Calu3 (cell line): ENCODE results near the gene ZNF618. TPM values are rescaled to one million over a fixed set of nuclear protein-coding genes. Genes with fewer than 3 reads are reported as not detected.

Source experiments
- BruUV-seq: library from RNA; stranded (reverse); fragments of 400-500 nt; replicated peaks from 2 replicates; lab custom pipeline; 2021; lab: Mats Ljungman, UMichigan
- CTCF ChIA-PET: fragments of 300-600 bp; sonication (Branson Sonifier 250); formaldehyde crosslinking; loops from one replicate; lab custom pipeline; 2022; ENCODE audit warnings: antibody characterized with exemption; lab: Charles Lee
- DNase-seq: peaks from one replicate; pipeline ENCODE4 v3.0.0; 2022
- H3K27ac Mint-ChIP-seq: one replicate; pipeline ENCODE4 v1.8.0; 2022; ENCODE audit warnings: mixed read lengths; ENCODE audit not compliant: unreplicated experiment
- H3K27me3 Mint-ChIP-seq: one replicate; pipeline ENCODE4 v1.8.0; 2022; ENCODE audit warnings: mixed read lengths; ENCODE audit not compliant: unreplicated experiment
- H3K36me3 Mint-ChIP-seq: one replicate; pipeline ENCODE4 v1.8.0; 2022; ENCODE audit warnings: mild to moderate bottlenecking, moderate library complexity, mixed read lengths; ENCODE audit not compliant: insufficient read depth, unreplicated experiment
- H3K4me1 Mint-ChIP-seq: one replicate; pipeline ENCODE4 v1.8.0; 2022; ENCODE audit warnings: mild to moderate bottlenecking, low read depth, mixed read lengths; ENCODE audit not compliant: unreplicated experiment
- H3K4me3 Mint-ChIP-seq: one replicate; pipeline ENCODE4 v1.8.0; 2022; ENCODE audit warnings: mild to moderate bottlenecking, low read depth, moderate library complexity, mixed read lengths; ENCODE audit not compliant: unreplicated experiment
- H3K9me3 Mint-ChIP-seq: one replicate; pipeline ENCODE4 v1.8.0; 2022; ENCODE audit warnings: low read depth, mixed read lengths; ENCODE audit not compliant: unreplicated experiment
- intact Hi-C: fragments of 100-400 bp; cut with micrococcal nuclease; formaldehyde crosslinking; loops from one replicate; pipeline ENCODE4 v1.10.0; 2022; ENCODE audit not compliant: unreplicated experiment
- total RNA-seq: library from RNA; stranded (reverse); gene quantifications from 2 replicates; pipeline ENCODE4 v1.2.3, GENCODE V29; 2022
- TF ChIP-seq, protein P1 (sequence below): fragments of 200-600 bp; IDR thresholded peaks from one replicate; pipeline ENCODE4 v1.8.0; 2022; ENCODE audit warnings: antibody characterized with exemption; ENCODE audit not compliant: unreplicated experiment

ZNF618 gene
- total RNA-seq, 1 experiment from 2014 or later: 20.3 TPM

DNA sequence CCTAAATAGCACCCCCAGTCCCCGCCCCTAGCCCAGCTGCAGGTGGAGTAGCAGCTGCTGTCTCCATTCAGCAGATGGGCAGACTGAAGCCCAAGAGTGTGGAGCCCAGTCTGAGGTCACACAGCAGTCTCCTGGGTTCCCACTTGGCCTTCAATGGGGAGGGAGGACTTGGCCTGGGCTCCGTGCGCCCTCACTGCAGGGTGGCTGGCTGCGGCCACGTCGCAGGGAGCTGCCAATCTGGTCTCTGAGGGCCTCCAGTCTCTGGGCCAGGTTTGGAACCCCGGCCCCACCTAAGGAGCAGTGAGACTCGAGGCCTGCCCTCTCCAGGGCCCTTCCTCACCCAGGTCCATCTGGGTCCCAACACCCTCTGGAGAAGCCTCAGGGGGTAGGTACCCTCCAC is 215.6 kb downstream of the ZNF618 start:
- CTCF ChIA-PET: interaction anchor here (1.0 kb wide), 1 partner anchor 14 kb away, joined by 3 read pairs; the partner anchor contains the start of gene AMBP
- TF ChIP-seq, protein P1, sequence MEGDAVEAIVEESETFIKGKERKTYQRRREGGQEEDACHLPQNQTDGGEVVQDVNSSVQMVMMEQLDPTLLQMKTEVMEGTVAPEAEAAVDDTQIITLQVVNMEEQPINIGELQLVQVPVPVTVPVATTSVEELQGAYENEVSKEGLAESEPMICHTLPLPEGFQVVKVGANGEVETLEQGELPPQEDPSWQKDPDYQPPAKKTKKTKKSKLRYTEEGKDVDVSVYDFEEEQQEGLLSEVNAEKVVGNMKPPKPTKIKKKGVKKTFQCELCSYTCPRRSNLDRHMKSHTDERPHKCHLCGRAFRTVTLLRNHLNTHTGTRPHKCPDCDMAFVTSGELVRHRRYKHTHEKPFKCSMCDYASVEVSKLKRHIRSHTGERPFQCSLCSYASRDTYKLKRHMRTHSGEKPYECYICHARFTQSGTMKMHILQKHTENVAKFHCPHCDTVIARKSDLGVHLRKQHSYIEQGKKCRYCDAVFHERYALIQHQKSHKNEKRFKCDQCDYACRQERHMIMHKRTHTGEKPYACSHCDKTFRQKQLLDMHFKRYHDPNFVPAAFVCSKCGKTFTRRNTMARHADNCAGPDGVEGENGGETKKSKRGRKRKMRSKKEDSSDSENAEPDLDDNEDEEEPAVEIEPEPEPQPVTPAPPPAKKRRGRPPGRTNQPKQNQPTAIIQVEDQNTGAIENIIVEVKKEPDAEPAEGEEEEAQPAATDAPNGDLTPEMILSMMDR: no peak
- no peak for DNase-seq
- peaks cover 11% of the 10 kb centered on the region for H3K36me3 Mint-ChIP-seq
- H3K27ac Mint-ChIP-seq: no peak overlapping the region
- H3K9me3 Mint-ChIP-seq: no peaks in the 10 kb centered on the region
- H3K4me1 Mint-ChIP-seq: peaks cover 8% of the 10 kb centered on the region
- no TSS peak for BruUV-seq
- H3K4me3 Mint-ChIP-seq: no peak overlapping the region
- no peaks in the 10 kb centered on the region for H3K27me3 Mint-ChIP-seq
- intact Hi-C loops: no loop called here

DNA sequence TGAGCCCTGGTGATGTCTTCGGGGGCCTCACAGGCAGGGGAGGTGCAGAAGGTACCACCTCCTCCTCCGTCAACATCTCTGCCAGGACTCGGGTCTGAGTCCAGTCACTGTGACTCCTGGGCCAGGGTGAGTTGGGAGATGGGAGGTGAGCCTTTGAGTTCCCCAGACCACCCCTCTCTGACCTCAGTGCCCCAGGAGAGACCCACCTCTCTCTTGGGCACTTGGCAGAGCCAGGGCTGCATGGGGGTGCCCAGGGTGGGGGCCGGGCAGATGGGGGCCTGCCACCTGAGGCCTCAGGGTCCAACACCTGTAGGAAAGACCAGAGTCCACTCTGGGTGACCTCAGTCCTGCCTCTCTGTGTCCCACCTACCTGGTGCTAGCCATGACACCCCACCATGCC is 216.2 kb downstream of the ZNF618 start:
- intact Hi-C loops: no loop called here
- CTCF ChIA-PET: interaction anchor here (1.0 kb wide), 1 partner anchor 15 kb away, joined by 3 read pairs; the partner anchor contains the start of gene AMBP
- H3K27me3 Mint-ChIP-seq: no peaks in the 10 kb centered on the region
- TF ChIP-seq, protein P1: no peak
- DNase-seq: no peak
- no TSS peak for BruUV-seq
- H3K36me3 Mint-ChIP-seq: peaks cover 16% of the 10 kb centered on the region
- H3K4me3 Mint-ChIP-seq: no peak overlapping the region
- peaks cover 14% of the 10 kb centered on the region for H3K4me1 Mint-ChIP-seq
- H3K27ac Mint-ChIP-seq: no peak overlapping the region
- no peaks in the 10 kb centered on the region for H3K9me3 Mint-ChIP-seq

DNA sequence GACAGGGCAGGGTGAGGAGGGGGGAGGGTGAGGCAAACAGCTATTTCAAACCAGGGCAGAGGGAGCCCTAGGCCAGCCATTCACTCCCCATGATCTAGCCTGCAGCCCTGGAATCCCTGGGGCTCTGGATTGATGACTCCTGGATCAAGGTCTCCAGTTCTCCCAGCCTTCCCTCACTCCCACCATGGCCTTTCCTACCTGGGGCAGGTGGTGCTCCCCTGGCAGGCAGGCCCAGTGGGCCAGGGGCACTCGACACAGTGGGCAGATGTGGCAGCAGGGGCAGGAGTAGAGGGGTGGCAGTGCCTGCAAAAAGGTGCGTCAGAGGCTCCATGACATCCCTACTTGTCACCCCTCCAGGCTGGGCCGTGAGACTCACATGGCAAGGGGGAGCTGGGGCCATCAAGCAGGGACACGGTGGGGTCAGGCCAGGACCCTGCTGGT is 216.9 kb downstream of the ZNF618 start:
- intact Hi-C loops: no loop called here
- Mint-ChIP-seq H3K36me3 (peaks cover 22% of the 10 kb centered on the region), H3K4me3 (no peak overlapping the region), H3K27me3 (no peaks in the 10 kb centered on the region), H3K9me3 (no peaks in the 10 kb centered on the region), H3K4me1 (peaks cover 14% of the 10 kb centered on the region), H3K27ac (no peak overlapping the region)
- CTCF ChIA-PET: interaction anchor here (2.4 kb wide), 1 partner anchor 11 kb away, joined by 7 read pairs; no protein-coding TSS in a partner anchor
- BruUV-seq: no TSS peak
- DNase-seq: no peak
- TF ChIP-seq, protein P1: no peak

DNA sequence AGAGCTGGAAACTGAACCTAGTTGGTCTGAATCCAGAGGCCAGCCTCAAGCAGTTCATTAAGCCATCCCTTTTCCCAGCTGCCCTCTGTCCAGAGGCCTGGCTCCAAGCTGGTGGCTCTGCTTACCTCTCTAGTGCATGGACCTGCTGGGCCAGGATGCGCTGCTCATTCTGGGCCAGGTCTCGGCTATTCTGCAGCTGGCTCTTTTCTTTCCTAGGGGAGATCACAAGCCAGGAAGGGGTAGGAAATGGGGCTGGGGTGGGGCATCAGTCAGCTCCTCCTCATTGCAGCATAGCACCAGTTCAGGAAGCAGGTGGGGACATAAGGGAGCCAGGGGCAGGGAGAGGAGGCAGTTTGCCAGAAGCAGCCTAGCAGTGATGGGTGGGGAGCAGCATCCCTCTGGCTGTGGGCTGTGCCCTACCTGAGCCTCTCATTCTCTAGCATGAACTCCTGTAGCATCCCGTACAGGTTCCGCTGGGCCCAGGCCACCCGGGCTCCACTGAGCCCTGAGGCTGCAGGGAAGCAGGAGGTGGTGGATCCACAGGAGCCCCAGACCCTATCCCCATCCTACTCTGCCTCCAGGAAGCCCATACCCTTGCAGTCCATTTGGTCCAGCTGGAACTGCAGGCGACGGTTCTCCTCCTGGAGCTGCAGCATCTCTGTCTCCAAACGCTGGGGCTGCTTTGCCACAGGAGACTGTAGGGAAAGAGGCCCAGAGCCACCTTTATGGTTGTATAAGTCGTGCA is 217.8 kb downstream of the ZNF618 start:
- Mint-ChIP-seq H3K27ac (no peak overlapping the region), H3K27me3 (no peaks in the 10 kb centered on the region), H3K4me3 (no peak overlapping the region), H3K9me3 (no peaks in the 10 kb centered on the region), H3K36me3 (peaks cover 28% of the 10 kb centered on the region), H3K4me1 (peaks cover 14% of the 10 kb centered on the region)
- CTCF ChIA-PET: interaction anchor here (2.4 kb wide), 1 partner anchor 11 kb away, joined by 7 read pairs; no protein-coding TSS in a partner anchor
- intact Hi-C loops: no loop called here
- DNase-seq: no peak
- no TSS peak for BruUV-seq
- TF ChIP-seq, protein P1: no peak
